Measurements from ENCODE around the gene TOM1L2.

The TOM1L2 gene

DNA sequence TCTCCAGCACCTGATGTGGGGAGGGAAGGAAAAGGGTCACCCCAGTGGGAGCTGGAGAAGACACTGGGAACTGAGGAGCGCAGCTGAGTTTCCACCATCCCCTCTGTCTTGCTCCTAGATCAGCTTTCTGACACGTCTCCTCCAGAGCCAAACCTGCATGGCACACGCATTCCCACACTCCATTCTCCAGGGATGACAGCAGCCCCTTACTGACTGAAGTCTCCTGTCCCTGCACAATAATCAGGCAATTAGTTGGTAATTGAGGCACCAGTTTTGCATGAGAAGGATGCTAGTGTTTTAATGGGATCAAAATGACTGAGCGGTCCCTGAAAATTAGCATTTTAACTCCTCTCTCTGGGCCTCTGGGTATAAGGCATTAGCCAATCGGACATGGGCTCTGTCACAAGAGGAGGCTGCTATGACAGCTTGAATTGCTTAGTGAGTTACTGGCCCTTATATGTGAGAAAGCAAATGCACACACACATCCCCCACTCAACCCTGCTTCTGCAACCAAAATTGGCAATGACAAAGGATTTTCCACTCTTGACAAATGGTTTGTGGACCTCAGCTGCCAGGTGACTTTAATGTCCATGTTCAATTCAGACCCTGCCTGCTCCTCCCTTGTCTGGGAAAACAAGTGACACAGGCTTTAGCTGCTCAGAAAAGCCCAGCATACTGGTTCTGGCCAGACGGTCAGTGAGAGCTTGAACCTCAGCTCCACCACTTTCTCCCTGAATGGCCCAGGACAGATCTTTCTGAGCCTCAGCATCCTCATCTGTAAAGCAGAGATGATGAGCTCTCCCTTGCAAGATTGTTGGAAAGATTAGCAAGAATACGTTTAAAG is 78.2 kb downstream of the TOM1L2 start:
- no peak for DNase-seq

DNA sequence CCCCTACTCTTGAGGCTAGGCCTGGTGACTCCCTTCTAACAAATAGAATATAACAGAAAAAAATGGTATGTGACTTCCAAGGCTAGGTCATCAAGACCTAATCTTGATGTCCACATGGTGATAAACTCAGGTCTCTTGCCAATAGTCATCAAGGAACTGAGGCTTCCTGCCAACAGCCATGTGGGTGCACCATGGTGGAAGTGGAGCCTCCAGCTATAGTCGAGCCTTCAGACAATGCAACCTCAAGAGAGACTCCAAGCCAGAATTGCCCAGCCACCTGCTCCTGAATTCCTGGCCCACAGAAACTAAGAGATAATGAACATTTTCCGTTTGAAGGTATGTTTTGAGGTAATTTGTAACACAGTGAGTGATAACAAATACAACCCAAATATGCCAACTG is 79.5 kb downstream of the TOM1L2 start:
- no peak for DNase-seq

DNA sequence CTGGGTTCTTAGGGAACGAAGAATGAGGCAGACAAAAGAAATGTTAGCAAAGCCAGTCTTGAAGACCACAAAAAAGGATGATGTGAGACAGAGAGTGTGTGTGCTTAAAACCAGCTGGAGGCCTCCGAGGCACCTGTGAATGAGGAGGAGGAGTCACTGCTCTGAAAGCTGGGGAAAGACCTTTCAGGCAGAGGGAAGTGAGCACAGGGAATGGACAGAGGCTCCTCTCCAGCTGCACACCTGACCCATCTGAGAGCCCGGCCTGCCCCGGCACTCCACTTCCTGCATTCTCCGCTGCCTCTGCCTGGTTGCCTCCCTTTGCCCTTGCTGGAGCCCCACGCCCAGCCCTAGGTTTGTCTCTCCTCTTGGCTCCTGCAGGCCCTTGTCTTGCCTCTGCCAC is 80.2 kb downstream of the TOM1L2 start:
- DNase-seq = no peak

DNA sequence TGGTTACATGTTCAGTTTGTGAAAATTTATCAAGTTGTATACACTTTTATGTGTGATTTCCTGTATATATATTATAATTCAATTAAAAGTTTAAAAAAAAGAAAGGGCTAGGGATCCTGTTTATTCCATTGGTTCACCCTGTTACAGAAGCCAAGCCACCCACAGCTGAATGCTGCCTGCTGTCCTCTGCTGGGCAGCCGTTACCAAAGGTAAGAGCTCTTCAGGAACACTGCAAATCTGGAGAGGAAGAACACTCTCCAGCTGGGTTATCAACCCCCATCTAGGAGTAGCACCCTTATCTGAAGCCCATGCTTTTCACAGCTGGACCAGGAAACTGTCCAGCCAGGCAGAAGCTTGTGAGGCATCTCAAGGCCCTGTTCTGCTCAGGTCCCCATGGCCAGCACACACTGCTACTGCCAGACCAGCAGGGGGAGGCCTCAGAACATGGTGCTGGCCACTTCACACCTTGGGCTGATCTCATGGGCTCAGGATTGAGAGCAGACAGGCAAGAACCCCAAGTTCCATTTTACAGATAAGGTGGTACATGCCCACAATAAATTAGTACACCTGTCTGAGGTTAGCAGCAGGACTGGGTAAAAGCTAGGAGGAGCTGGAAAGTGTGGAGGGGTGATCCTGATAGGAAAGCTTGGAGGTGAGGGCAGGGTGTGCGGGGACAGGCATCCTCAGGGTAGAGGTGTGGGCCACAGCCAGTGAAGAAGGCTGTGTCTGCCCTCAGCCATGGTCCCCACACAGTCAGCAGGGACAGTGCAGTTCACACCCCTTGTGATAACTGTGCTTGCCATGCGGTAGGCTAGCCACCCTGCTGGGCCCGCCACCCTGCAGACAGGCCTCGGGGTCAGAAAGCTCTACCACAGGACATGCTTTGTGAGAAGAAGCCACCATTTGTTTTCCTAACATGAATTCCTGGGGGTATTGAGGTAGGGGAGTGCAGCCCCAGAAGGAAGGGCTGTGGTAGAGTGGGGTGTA is 81.1 kb downstream of the TOM1L2 start:
- peak; percentile 42 for DNase-seq

DNA sequence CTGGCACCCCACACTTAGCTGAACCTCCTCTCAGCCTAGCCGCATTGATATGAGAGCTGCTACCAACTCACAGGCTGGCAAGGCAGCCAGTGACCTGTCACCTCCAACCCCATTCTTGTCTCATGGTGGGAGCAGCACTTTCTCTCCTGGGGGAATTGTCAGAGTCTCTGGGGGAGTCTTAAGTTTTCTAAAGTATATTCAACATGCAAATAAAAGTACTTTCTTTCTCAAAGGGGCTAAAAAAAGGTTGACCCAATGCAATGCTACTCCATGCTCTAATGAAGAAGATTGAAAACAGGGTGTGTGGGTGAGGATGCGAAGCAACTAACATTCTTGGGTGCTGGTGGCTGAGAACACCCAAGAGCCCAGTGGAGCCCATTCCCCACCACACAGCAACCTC is 82.3 kb downstream of the TOM1L2 start:
- DNase-seq = no peak

DNA sequence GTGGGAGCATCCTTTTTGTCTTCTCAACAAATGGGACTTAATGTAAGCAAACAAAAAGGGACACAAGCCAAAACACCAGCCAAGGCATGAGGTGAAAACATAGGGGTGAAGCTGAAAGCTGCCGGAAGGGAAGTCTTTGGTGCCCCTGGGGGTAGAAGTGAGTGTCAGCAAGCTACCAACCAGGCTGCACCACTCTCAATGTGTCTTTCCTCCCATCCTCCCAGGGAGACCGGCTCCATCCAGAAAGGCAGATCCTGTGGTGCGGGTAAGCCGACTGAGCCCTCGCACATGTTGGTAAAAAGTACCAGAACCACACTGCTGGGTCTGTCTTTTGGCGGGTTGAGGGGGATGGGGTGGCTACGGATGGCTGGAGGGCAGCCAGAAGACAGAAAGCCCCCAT is 83.4 kb downstream of the TOM1L2 start:
- DNase-seq = no peak

DNA sequence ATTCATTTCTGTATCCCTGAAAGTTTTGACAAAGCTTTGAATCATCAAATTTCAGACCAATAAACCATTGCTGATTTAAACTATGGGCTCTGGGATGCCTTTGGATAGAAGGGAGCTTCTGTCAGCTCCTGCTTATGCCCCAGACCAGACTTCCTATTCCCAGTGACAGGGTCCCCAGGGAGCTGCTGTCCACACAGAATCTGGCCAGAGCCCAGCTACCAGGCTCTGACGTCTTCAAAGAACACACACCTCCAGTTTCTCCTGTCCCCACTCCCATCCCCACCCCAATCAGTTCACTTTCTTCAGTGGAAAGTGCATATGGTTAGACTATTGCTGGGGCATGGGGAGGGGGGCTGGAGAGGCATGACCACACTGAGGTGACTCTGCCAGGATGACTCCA is 83.8 kb downstream of the TOM1L2 start:
- no peak for DNase-seq

DNA sequence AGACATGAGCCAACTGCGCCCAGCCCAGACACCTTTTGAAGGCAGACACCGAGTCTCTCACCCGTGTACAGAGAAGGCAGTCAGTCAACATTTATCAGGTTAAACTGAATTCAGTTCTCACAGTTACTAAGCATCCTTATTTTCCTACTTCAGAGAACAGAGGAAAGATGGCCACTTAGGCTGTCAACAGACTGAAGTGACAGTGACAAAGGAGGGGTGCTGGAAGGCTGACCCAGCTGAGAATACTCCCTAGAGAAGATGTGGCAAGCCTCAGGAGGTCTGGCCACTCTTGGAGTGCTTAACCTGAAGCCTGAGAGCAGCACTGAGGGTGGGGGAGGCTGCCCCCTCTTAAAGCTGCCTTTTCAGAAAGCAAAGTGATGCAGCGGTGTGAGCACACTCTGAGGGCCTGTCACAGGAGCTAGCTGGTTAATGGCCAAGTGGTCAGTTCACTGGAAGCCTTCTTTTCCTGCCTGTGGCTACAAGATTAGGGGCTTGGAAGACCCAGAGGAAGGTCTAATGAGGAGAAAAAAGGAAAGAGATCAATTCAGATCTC is 84.4 kb downstream of the TOM1L2 start:
- no peak for DNase-seq

DNA sequence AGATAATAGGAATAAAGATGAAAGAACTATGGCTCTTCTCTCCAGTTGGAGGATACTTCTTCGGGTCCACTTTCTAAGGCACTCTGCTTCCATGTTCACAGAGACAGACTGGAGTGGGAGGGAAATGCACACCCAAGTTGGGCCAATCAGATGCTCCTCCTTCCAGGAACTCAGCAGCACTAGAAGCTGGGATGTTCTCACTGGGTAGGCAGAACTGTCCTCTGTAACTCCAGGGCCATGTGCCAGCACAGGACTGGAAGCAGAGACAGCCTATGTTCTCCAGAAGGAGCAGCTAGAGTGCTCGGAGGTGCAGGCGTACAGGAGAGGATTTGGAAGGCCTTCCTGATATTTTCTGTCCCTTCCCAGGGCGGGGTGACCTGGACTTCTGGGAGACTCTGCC is 85.5 kb downstream of the TOM1L2 start:
- no peak for DNase-seq

DNA sequence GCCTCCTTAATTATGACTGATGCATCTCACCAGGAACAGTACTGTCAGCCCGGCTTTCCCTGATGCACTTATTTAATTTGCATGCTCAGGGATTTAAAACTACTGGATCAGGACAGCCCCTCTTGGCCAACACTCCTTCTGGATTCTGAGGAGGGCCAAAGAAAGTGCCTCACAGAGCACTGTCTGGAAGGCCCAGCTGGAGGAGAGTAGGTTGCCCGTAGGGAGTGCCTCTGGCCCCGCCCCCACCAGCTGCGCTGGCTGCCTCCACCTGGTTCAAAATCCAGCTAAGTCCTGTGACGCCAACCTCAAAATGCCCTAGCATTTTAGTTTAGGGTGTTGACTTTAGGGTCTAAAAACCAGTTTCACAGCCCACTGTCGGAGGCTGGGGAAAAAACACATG is 86.0 kb downstream of the TOM1L2 start:
- DNase-seq = no peak

DNA sequence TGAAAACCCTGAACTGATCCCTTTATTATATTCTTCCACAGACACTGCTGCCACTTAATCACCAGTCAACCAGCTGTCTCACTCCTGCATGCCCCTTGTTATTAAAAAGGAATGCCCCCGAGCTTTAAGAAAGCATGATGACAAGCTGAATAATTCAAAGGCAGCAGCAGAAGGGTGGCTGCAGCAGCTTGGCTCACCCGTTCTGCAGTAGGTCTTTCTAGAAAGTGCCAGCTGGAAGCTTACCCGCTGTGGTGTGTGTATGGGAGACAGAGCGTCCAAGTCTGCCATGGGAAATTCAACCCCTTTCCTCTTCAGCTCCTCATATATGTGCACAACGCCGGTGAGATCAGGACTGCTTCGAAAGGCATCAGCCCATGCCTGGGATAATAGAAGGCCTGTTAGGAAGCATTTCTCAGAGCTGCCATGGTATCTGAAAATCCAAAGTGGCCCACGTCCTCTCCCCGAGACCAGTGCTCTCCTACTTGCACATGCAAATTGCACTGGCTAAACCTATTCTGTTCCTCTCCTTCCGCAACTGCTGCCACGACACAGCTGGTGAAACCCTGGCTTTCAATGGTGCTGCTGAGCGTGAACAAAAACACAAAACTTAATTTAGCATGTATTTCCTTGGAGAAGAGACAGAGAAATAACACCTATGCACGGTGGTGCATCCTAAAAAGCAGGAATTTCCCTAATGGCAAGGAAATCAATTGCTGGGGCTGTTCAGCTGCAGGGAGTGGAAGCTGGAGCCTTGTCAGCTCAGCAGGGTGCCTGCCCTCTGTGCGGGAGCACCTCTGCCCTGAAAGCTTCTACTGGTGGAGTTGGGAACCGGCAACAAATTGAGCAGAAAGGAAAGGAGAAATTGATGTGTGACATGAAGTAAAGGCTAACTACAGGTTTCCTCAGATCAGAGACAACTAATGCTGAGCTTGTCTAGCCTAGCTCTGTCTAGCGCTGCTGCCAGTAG is 87.5 kb downstream of the TOM1L2 start:
- no peak for DNase-seq

DNA sequence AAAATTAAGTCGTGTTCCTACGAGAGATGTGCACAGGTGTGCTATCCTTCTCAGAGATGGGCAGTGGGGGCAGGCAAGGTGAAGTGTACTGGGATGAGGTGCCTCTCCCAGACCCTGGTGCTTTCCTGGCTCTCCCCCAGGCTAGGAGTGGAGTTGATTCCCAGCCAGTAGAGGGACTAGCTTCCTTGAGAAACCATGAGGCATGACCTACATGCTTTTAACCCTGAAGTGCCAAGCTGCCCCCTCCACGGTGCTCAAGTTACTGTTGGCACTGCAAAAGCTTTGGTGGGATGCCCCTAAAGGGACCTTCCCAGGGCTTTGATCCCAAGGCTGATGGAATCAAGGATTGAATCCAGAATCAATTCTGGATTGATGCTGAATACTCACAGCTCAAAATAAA is 88.4 kb downstream of the TOM1L2 start:
- no peak for DNase-seq

DNA sequence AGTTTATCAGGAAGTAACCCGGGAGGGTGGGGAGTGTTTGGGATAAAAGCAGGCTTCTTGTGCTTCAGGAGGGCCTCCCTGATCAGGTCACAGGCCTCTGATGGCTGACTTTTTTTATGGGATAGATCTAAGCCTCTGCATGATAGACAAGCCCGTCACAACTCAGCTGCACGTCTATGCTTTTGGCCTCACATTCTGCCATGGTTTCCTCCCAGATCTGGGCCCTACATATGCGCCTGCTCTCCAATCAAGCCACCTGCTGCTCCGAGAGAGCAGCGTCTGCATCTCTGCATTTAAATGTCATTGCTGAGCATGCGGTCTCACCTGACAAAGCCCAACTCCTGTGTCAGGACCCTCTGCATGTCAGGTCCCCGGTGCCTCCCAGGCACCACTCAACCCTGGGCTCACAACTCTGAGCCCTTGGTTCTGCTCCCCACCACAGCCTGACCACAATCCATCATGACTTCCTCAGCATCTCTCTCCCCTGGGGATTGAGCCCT is 90.1 kb downstream of the TOM1L2 start:
- DNase-seq = no peak

DNA sequence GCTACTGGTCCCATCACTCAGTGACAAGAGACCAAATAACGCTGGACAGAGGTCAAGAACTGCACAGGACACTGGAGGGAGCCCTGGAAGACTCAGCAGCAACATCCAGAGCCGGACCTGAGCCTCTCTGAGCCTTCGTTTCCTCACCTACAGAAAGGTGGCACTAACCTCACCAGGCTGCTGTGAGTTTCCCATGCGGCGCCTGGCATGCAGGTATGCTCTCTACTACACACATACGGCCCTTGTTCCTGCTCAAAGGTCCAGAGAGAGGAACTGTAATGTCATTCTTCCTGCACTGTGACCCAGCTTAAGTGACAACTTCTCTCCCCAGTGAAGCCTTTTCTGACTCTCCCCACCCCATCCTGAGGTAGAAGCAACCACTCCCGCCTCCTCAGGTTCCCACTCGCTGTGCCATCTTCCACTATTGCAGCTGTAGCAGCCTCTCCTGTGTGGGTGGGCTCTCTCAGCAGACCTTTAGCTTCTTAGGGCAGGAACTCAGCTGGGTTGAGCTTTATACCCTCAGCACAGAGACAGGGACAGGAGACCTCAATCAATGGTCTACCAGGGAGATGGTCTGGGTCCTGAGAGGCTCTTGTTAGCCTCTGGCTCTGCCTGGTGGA is 91.5 kb downstream of the TOM1L2 start:
- DNase-seq = peak in 1 of 2 donors; percentile 53

DNA sequence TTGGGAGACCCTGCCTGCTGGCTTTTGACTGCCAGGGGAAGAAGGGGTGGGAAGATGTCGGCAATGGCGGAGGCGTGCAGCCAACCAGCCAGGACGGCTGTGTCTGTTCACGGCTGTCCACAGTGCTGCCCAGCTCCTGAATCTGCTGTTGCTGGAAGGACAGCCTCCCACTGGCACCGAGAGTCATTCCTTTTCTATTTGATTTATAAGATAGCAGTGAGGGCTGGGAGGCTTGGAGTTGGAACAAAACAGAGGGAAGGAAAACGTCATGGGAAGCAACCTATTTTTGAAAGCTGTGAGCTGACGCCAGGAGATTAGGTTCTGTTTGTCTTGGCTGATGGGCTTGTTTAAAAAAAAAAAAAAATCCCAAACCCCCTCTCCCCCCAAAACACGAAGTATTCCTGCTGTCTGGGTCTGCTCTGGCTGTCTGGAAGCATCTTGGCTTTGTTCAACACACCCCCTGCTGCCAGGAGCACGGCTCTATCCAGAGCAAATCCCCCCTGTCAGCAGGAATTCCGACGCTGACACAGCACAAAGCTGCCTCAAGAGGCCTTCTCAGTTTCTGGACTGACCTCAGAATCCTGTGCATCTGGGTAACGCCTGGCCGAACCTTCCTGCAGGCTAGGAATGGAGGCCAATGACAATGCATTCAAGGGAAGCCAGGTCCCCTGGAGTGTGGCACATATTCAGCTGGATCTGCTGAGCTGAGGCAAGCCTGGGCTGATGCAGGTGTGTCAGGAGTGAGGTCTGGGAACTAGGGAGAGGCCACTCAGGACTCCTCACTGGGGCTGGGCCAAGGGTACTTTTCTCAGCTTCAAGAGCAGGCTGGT is 94.5 kb downstream of the TOM1L2 start:
- no peak for DNase-seq

DNA sequence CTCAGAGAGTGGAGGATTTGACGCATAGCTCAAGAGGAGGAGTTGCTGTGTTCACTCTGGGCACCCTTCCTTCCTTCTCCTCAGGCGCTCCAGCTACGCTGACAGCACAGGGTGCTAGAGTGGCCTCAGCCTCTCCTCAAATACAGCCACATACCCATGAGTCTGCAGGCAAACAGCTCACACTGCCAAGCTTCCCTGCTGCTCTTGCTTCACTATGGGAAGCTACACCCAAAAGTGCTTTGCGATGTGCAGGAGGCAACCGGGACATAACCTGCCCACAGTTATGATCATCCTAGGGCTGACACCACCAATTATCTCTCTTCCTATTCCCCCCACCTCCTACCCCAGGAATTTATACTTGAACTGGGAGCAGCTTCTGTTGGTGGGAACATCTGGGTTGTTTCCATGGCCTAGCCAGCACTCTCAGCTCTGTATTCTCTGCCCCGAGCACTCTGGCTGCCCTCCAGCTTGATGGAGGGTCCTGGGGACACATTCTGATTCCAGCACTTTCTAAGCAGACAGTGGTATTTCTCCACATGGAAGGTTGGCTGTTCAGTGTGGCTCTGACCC is 95.2 kb downstream of the TOM1L2 start:
- DNase-seq = no peak

DNA sequence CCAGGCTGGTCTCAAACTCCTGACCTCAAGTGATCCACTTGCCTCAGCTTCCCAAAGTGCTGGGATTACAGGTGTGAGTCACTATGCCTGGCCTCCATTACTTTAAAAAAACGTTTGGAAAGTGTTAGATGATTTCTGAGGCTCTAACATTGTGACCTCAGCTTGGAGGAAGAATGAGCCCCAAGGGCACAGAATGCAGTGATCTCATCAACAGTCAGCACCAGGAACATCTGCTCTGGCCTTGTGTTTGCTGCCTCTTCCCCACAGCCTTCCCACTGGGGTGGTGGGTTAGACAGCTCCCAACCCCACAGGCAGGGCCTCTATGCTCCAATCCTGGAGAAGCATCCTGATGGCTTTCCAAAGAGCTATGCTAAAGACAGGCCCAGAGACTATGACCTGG is 97.7 kb downstream of the TOM1L2 start:
- no peak for DNase-seq

DNA sequence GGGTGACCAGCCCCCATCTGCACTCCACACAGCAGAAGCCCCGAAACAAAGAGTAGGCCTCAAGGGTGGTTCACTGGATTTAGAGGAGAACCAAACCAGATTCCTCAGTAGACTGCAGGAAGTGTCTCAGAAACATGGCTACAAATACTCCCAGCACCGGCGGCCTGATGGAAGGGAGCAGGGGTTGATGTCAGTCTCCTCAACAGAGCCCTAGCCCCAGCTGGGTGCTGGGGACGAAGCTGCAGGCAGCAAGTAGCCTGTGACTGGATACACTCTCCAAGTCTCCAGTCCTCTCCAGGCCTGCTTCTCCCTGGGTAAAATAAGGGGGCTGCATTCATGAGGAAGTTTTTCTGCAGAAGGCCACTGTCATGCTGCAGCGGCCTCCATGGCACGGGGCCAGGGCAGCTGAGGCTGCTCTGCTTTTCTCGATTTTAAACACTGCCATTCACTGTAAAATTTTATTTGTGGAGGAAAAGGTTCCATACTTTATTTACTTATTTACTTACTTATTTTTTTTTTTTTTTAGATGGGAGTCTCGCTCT is 98.7 kb downstream of the TOM1L2 start:
- DNase-seq = no peak

DNA sequence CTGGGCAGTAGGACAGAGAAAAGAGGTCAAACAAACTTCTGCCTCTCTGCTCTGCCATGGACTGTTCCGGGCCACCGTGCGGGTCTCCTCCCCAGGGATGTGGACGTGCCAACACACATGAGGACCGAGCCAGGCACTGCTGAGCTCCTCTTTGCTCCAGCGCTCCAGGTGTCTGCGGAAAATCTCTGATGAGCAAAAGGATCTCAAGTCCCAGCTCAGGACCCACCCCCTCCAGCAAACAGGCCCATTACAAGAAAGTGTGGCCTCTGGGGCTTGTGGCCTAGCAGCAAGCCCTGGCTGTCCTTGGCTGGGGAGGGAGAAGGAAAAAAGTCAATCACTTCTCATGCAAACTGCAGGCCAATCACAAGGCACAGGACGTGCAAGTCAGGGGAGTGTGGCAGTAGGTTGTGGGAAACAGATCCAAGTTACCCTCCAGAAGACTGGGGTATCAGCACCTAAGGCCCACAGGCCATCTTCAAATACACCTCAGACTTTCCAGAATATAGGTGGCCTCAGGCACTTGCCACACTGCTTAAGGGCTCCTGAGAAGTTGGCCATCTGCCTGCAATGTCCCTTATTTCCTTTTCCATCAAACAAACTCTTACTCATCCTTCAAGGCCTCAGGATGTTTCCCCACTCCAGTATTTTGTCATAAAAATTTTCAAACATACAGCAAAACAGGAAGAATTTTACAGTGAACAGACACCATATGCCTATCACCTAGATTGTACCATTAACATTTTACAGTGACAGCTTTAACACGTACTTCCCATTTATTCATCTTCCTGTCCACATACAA is 99.5 kb downstream of the TOM1L2 start:
- DNase-seq = no peak

Data from inflammatory macrophage treated with lipopolysaccharide for 1 hour (primary cell).